ENCODE results near the gene IRF1. TPM values are rescaled to one million over a fixed set of nuclear protein-coding genes. Genes with fewer than 3 reads are reported as not detected.

Gene IRF1
- total RNA-seq, 2 donors from 2014 or later = 10.1 to 15.8 TPM

- Histone ChIP-seq H3K9me3 (no peaks in the 10 kb centered on the region), H3K27ac (no peak overlapping the region), H3K4me1 (peaks cover 0 to 52% of the 10 kb centered on the region in 2 donors), H3K36me3 (peaks cover 19% of the 10 kb centered on the region), H3K4me3 (no peak overlapping the region), H3K27me3 (no peaks in the 10 kb centered on the region)
- no peak for TF ChIP-seq CTCF (IDR thresholded peaks at IDR 0.05)
- no peak for DNase-seq (ENCODE audit: low spot score)
Observed at GRCh38 chr5:132479111-132479951, 11.2 kb downstream of the IRF1 start.

- H3K4me1 ChIP-seq = peaks cover 0 to 48% of the 10 kb centered on the region in 2 donors
- no peaks in the 10 kb centered on the region for H3K27me3 ChIP-seq
- H3K4me3 ChIP-seq = no peak overlapping the region
- no peaks in the 10 kb centered on the region for H3K9me3 ChIP-seq
- DNase-seq (ENCODE audit: low spot score) = no peak
- H3K36me3 ChIP-seq = peaks cover 10% of the 10 kb centered on the region
- H3K27ac ChIP-seq = no peak overlapping the region
- no peak for TF ChIP-seq CTCF (IDR thresholded peaks at IDR 0.05)
Observed at GRCh38 chr5:132478366-132478871, 12.2 kb downstream of the IRF1 start.

GRCh38 chr5:132477784-132478365, 12.7 kb downstream of the IRF1 start:
- Histone ChIP-seq H3K4me1 (peaks cover 0 to 48% of the 10 kb centered on the region in 2 donors), H3K4me3 (no peak overlapping the region), H3K27me3 (no peaks in the 10 kb centered on the region), H3K27ac (no peak overlapping the region), H3K9me3 (no peaks in the 10 kb centered on the region), H3K36me3 (peaks cover 5% of the 10 kb centered on the region)
- no peak for DNase-seq (ENCODE audit: low spot score)
- no peak for TF ChIP-seq CTCF (IDR thresholded peaks at IDR 0.05)

GRCh38 chr5:132476876-132477781, 13.4 kb downstream of the IRF1 start:
- DNase-seq (ENCODE audit: low spot score) = no peak
- Histone ChIP-seq H3K27ac (no peak overlapping the region), H3K4me1 (peaks cover 0 to 48% of the 10 kb centered on the region in 2 donors), H3K27me3 (no peaks in the 10 kb centered on the region), H3K36me3 (no peaks in the 10 kb centered on the region), H3K4me3 (no peak overlapping the region), H3K9me3 (no peaks in the 10 kb centered on the region)
- no peak for TF ChIP-seq CTCF (IDR thresholded peaks at IDR 0.05)

- no peak for DNase-seq (ENCODE audit: low spot score)
- Histone ChIP-seq H3K27me3 (no peaks in the 10 kb centered on the region), H3K4me1 (peaks cover 0 to 53% of the 10 kb centered on the region in 2 donors), H3K27ac (peak overlapping the region; percentile 42 to 66), H3K9me3 (no peaks in the 10 kb centered on the region), H3K36me3 (no peaks in the 10 kb centered on the region), H3K4me3 (no peak overlapping the region)
- no peak for TF ChIP-seq CTCF (IDR thresholded peaks at IDR 0.05)
Observed at GRCh38 chr5:132475987-132476875, 14.3 kb downstream of the IRF1 start.

Measured in right atrium auricular region (tissue), 2 donors.